Activated T-helper 17 cell treated with anti-CD3 and anti-CD28 coated beads, Interleukin-2, amount 50 U/mL, for 72 hours (primary cell): ENCODE measurements around the gene SLC17A2. TPM values are rescaled to one million over a fixed set of nuclear protein-coding genes. Genes with fewer than 3 reads are reported as not detected.

ENCODE experiments used
- ATAC-seq: fragments of 150-1000 bp; cut with Tn5 transposase; replicated peaks from 2 replicates; pipeline ENCODE4 v1.10.0; 2021; ENCODE audit warnings: mild to moderate bottlenecking, moderate library complexity
- H3K27ac Mint-ChIP-seq: one replicate; pipeline ENCODE4 v1.8.0; 2022; ENCODE audit warnings: mixed read lengths
- H3K27me3 Mint-ChIP-seq: one replicate; pipeline ENCODE4 v1.8.0; 2022; ENCODE audit warnings: mixed read lengths
- H3K36me3 Mint-ChIP-seq: one replicate; pipeline ENCODE4 v1.8.0; 2022; ENCODE audit warnings: low read depth, mild to moderate bottlenecking, mixed read lengths
- H3K4me1 Mint-ChIP-seq: one replicate; pipeline ENCODE4 v1.8.0; 2022; ENCODE audit warnings: mixed read lengths
- H3K4me3 Mint-ChIP-seq: one replicate; pipeline ENCODE4 v1.8.0; 2022; ENCODE audit warnings: mild to moderate bottlenecking, mixed read lengths
- H3K9me3 Mint-ChIP-seq: one replicate; pipeline ENCODE4 v1.8.0; 2022; ENCODE audit warnings: mixed read lengths
- total RNA-seq, 2 donors: library from RNA; stranded (reverse); gene quantifications; one replicate each; pipeline ENCODE4 v1.2.3, GENCODE V29; 2022

The SLC17A2 gene
- total RNA-seq, 2 donors from 2014 or later: not detected

- peak; percentile 80 for ATAC-seq
- H3K36me3 Mint-ChIP-seq: no peaks in the 10 kb centered on the region
- peak overlapping the region; percentile 75 for H3K27ac Mint-ChIP-seq
- H3K9me3 Mint-ChIP-seq: peaks cover 4% of the 10 kb centered on the region
- peak overlapping the region; percentile 47 for H3K4me3 Mint-ChIP-seq
- H3K4me1 Mint-ChIP-seq: peaks cover 19% of the 10 kb centered on the region
- no peaks in the 10 kb centered on the region for H3K27me3 Mint-ChIP-seq
Measured at GRCh38 chr6:25918083-25918683, 12.3 kb downstream of the SLC17A2 start.

- Mint-ChIP-seq H3K27me3 (no peaks in the 10 kb centered on the region), H3K27ac (no peak overlapping the region), H3K36me3 (no peaks in the 10 kb centered on the region), H3K4me1 (peaks cover 19% of the 10 kb centered on the region), H3K4me3 (no peak overlapping the region), H3K9me3 (peaks cover 4% of the 10 kb centered on the region)
- ATAC-seq: no peak
Measured at GRCh38 chr6:25916789-25917490, 13.6 kb downstream of the SLC17A2 start.

- no peak for ATAC-seq
- H3K36me3 Mint-ChIP-seq: no peaks in the 10 kb centered on the region
- peaks cover 4% of the 10 kb centered on the region for H3K9me3 Mint-ChIP-seq
- no peak overlapping the region for H3K4me3 Mint-ChIP-seq
- no peaks in the 10 kb centered on the region for H3K27me3 Mint-ChIP-seq
- H3K4me1 Mint-ChIP-seq: peaks cover 19% of the 10 kb centered on the region
- no peak overlapping the region for H3K27ac Mint-ChIP-seq
Measured at GRCh38 chr6:25916330-25916729, 14.2 kb downstream of the SLC17A2 start.

- Mint-ChIP-seq H3K27ac (peak overlapping the region; percentile 4), H3K27me3 (no peaks in the 10 kb centered on the region), H3K4me1 (peaks cover 19% of the 10 kb centered on the region), H3K4me3 (peak overlapping the region; percentile 13), H3K36me3 (no peaks in the 10 kb centered on the region), H3K9me3 (peaks cover 4% of the 10 kb centered on the region)
- peak; percentile 64 for ATAC-seq
Measured at GRCh38 chr6:25913741-25914140, 16.8 kb downstream of the SLC17A2 start.

- Mint-ChIP-seq H3K27ac (no peak overlapping the region), H3K9me3 (no peaks in the 10 kb centered on the region), H3K27me3 (peaks cover 3% of the 10 kb centered on the region), H3K4me3 (peak overlapping the region; percentile 2), H3K4me1 (peaks cover 13% of the 10 kb centered on the region), H3K36me3 (no peaks in the 10 kb centered on the region)
- ATAC-seq: no peak
Measured at GRCh38 chr6:25911351-25911750, 19.1 kb downstream of the SLC17A2 start.

- Mint-ChIP-seq H3K27ac (no peak overlapping the region), H3K36me3 (no peaks in the 10 kb centered on the region), H3K9me3 (no peaks in the 10 kb centered on the region), H3K4me3 (no peak overlapping the region), H3K4me1 (peaks cover 3% of the 10 kb centered on the region), H3K27me3 (peaks cover 8% of the 10 kb centered on the region)
- no peak for ATAC-seq
Measured at GRCh38 chr6:25907475-25908014, 22.9 kb downstream of the SLC17A2 start.

GRCh38 chr6:25903467-25904099, 26.9 kb downstream of the SLC17A2 start:
- Mint-ChIP-seq H3K27ac (no peak overlapping the region), H3K27me3 (peaks cover 8% of the 10 kb centered on the region), H3K4me1 (peaks cover 3% of the 10 kb centered on the region), H3K36me3 (no peaks in the 10 kb centered on the region), H3K9me3 (no peaks in the 10 kb centered on the region), H3K4me3 (no peak overlapping the region)
- ATAC-seq: no peak

- H3K4me3 Mint-ChIP-seq: no peak overlapping the region
- H3K9me3 Mint-ChIP-seq: no peaks in the 10 kb centered on the region
- H3K4me1 Mint-ChIP-seq: no peaks in the 10 kb centered on the region
- no peak overlapping the region for H3K27ac Mint-ChIP-seq
- H3K36me3 Mint-ChIP-seq: no peaks in the 10 kb centered on the region
- ATAC-seq: no peak
- H3K27me3 Mint-ChIP-seq: peaks cover 5% of the 10 kb centered on the region
Measured at GRCh38 chr6:25902071-25902470, 28.4 kb downstream of the SLC17A2 start.

GRCh38 chr6:25900843-25901242, 29.6 kb downstream of the SLC17A2 start:
- Mint-ChIP-seq H3K4me1 (no peaks in the 10 kb centered on the region), H3K27me3 (peaks cover 5% of the 10 kb centered on the region), H3K36me3 (no peaks in the 10 kb centered on the region), H3K27ac (no peak overlapping the region), H3K4me3 (no peak overlapping the region), H3K9me3 (no peaks in the 10 kb centered on the region)
- no peak for ATAC-seq

GRCh38 chr6:25899580-25900408, 30.7 kb downstream of the SLC17A2 start:
- no peak for ATAC-seq
- no peaks in the 10 kb centered on the region for H3K4me1 Mint-ChIP-seq
- no peak overlapping the region for H3K27ac Mint-ChIP-seq
- no peaks in the 10 kb centered on the region for H3K36me3 Mint-ChIP-seq
- H3K4me3 Mint-ChIP-seq: no peak overlapping the region
- peaks cover 5% of the 10 kb centered on the region for H3K27me3 Mint-ChIP-seq
- no peaks in the 10 kb centered on the region for H3K9me3 Mint-ChIP-seq

GRCh38 chr6:25899123-25899522, 31.4 kb downstream of the SLC17A2 start:
- ATAC-seq: no peak
- Mint-ChIP-seq H3K36me3 (no peaks in the 10 kb centered on the region), H3K4me3 (no peak overlapping the region), H3K27me3 (peaks cover 5% of the 10 kb centered on the region), H3K4me1 (no peaks in the 10 kb centered on the region), H3K27ac (no peak overlapping the region), H3K9me3 (no peaks in the 10 kb centered on the region)

- no peak for ATAC-seq
- no peaks in the 10 kb centered on the region for H3K9me3 Mint-ChIP-seq
- H3K27ac Mint-ChIP-seq: no peak overlapping the region
- H3K4me3 Mint-ChIP-seq: no peak overlapping the region
- no peaks in the 10 kb centered on the region for H3K4me1 Mint-ChIP-seq
- no peaks in the 10 kb centered on the region for H3K36me3 Mint-ChIP-seq
- peaks cover 5% of the 10 kb centered on the region for H3K27me3 Mint-ChIP-seq
Measured at GRCh38 chr6:25898289-25898977, 32.1 kb downstream of the SLC17A2 start.

GRCh38 chr6:25896252-25896651, 34.2 kb downstream of the SLC17A2 start:
- no peaks in the 10 kb centered on the region for H3K27me3 Mint-ChIP-seq
- H3K27ac Mint-ChIP-seq: no peak overlapping the region
- H3K36me3 Mint-ChIP-seq: no peaks in the 10 kb centered on the region
- H3K4me3 Mint-ChIP-seq: no peak overlapping the region
- H3K9me3 Mint-ChIP-seq: no peaks in the 10 kb centered on the region
- ATAC-seq: no peak
- H3K4me1 Mint-ChIP-seq: no peaks in the 10 kb centered on the region

- Mint-ChIP-seq H3K36me3 (no peaks in the 10 kb centered on the region), H3K27ac (no peak overlapping the region), H3K4me3 (no peak overlapping the region), H3K27me3 (no peaks in the 10 kb centered on the region), H3K9me3 (no peaks in the 10 kb centered on the region), H3K4me1 (no peaks in the 10 kb centered on the region)
- ATAC-seq: no peak
Measured at GRCh38 chr6:25895771-25896170, 34.7 kb downstream of the SLC17A2 start.
